GM18499 (cell line): ENCODE results near the gene QKI.
"Not testable (repeated sequence)": the region's sequence is repeated elsewhere in the genome, so short reads cannot be mapped to it uniquely, and the experiment has no call there.

Experiments
- ATAC-seq: cut with Tn5 transposase; IDR thresholded peaks from one replicate; pipeline ENCODE4 v1.9.1; 2021; ENCODE audit warnings: moderate number of reproducible peaks; ENCODE audit not compliant: insufficient read depth, unreplicated experiment

Gene QKI

GRCh38 chr6:163470611-163471010, 56.1 kb downstream of the QKI start:
- no peak for ATAC-seq

- ATAC-seq: no peak
Observed at GRCh38 chr6:163474581-163474980, 60.1 kb downstream of the QKI start.

- ATAC-seq: not testable (repeated sequence)
Observed at GRCh38 chr6:163476946-163477345, 62.4 kb downstream of the QKI start.

- ATAC-seq: no peak
Observed at GRCh38 chr6:163483107-163483506, 68.6 kb downstream of the QKI start.

- no peak for ATAC-seq
Observed at GRCh38 chr6:163485388-163485851, 70.9 kb downstream of the QKI start.

- ATAC-seq: no peak
Observed at GRCh38 chr6:163486821-163487220, 72.3 kb downstream of the QKI start.

- ATAC-seq: no peak
Observed at GRCh38 chr6:163487606-163488005, 73.1 kb downstream of the QKI start.

- no peak for ATAC-seq
Observed at GRCh38 chr6:163489584-163489983, 75.1 kb downstream of the QKI start.

- ATAC-seq: no peak
Observed at GRCh38 chr6:163490826-163491577, 76.5 kb downstream of the QKI start.

- no peak for ATAC-seq
Observed at GRCh38 chr6:163491737-163492300, 77.3 kb downstream of the QKI start.

- no peak for ATAC-seq
Observed at GRCh38 chr6:163494279-163494727, 79.8 kb downstream of the QKI start.

- ATAC-seq: no peak
Observed at GRCh38 chr6:163496205-163496604, 81.7 kb downstream of the QKI start.

GRCh38 chr6:163500105-163500504, 85.6 kb downstream of the QKI start:
- no peak for ATAC-seq

- ATAC-seq: no peak
Observed at GRCh38 chr6:163501026-163501425, 86.5 kb downstream of the QKI start.

- no peak for ATAC-seq
Observed at GRCh38 chr6:163501439-163501838, 86.9 kb downstream of the QKI start.

- ATAC-seq: no peak
Observed at GRCh38 chr6:163504984-163505640, 90.6 kb downstream of the QKI start.

GRCh38 chr6:163507965-163508364, 93.4 kb downstream of the QKI start:
- no peak for ATAC-seq

GRCh38 chr6:163513003-163513402, 98.5 kb downstream of the QKI start:
- ATAC-seq: no peak

- ATAC-seq: no peak
Observed at GRCh38 chr6:163513570-163514166, 99.2 kb downstream of the QKI start.

- ATAC-seq: no peak
Observed at GRCh38 chr6:163516908-163517307, 102.4 kb downstream of the QKI start.

- ATAC-seq: no peak
Observed at GRCh38 chr6:163520956-163521355, 106.4 kb downstream of the QKI start.
